GM12891 (cell line): ENCODE measurements around the gene UBE2I.

Experiments
- POLR2A ChIP-seq: IDR thresholded peaks from 2 replicates; pipeline ENCODE4 v1.6.1; 2011; ENCODE audit warnings: low read depth, low read length, control low read depth
- POLR2AphosphoS5 ChIP-seq: IDR thresholded peaks from 2 replicates; pipeline ENCODE4 v1.6.1; 2011; ENCODE audit warnings: low read depth, low read length, control low read depth
- SPI1 ChIP-seq: IDR thresholded peaks from 2 replicates; pipeline ENCODE4 v1.6.1; 2011; ENCODE audit warnings: low read depth, low read length, control low read depth
- TAF1 ChIP-seq: IDR thresholded peaks from 2 replicates; pipeline ENCODE4 v1.6.1; 2011; ENCODE audit warnings: low read depth, low read length, control low read depth

DNA sequence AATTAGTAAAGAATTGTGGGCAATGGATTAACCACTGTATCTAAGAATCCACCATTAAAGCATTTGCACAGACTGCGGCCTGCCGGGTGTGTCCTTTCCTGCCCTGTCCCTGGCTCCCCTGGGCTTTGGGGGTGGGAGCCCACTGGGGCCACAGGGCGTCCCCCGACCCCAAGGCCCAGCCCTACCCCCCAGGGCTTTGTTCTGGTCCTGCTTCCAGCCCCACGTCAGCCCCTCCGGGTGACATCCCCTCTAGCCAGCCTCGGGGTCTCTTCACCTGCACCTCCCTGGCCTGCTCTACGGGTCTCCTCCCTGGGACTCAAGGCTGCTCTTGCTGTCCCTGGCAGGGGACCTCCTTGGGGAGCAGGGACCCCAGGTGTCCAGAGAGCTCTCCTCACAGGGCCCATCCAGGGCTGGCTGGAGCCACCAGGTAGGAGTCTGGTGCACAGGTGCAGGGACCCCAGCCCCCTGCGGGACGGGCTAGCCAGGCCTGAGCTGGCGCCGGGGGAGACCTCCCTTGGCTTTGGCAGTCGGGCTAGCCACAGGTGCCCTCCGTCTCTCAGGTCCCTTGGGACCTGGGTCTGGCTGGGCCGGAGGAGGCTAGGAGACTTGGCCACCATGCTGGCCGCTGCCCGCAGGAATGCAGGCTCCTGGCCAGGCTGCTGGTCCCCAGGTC is 17.6 kb downstream of the UBE2I start:
- TF ChIP-seq POLR2A (no peak; the same call in 1 of the 2 replicates), TAF1 (no peak), POLR2AphosphoS5 (no peak), SPI1 (no peak)
